ENCODE results near the gene GPR137.

GPR137 gene

DNA sequence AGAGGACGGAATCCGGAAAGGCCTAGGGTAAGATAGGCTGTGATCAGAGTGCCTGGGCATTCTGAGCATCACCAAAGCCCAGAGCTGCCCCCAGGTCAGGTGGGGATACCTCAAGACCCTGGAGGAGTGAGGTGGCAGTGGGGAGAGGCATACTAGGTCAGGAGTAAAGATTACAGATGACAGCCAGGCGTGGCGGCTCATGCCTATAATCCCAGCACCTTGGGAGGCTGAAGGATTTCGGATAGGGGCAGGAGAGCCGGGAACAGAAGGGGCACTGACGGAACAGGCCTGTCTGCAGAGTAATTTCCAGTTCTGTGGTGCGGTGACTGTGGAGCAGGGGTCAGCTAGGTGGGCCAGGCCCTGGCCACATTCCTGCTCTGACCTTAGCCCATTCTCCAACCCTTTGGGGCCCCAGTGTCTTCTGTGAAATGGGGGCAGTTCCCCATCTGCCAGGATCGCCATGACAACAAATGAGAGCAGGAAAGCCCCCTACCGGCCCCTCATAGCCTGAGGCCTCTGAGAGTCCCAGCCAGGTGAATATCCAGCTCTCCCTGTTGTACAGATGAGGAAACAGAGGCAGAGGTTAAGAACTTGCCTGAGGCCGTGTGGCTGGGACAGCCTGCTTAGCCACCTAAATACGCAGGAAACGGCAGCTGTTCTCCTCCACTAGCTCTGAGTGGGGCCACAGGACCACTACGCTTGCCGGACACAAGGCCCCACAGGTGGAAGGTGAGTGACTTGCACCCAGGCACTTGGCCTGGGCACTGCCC lies 10.4 kb upstream of the GPR137 start:
- no peaks in the 10 kb centered on the region for H3K27me3 ChIP-seq (ENCODE audit: control insufficient read depth in 3 of 3, insufficient read depth in 3 of 3, low read depth in 1 of 3, low read length in 3 of 3)
- H3K4me3 ChIP-seq (ENCODE audit: low read length in 2 of 2): no peak overlapping the region
- H2BK120ac ChIP-seq (ENCODE audit: low read depth, low read length): no peak overlapping the region
- H2AFZ ChIP-seq (ENCODE audit: low read length): no peak overlapping the region
- H2AK5ac ChIP-seq (ENCODE audit: low read depth, low read length): no peak overlapping the region
- no peak overlapping the region for H4K91ac ChIP-seq (ENCODE audit: low read depth, low read length, poor library complexity)
- no peak for DNase-seq (ENCODE audit: low spot score)
- peak overlapping the region; percentile 34 for H3K23ac ChIP-seq (ENCODE audit: low read depth, low read length, poor library complexity)
- H3K14ac ChIP-seq (ENCODE audit: low read length): no peak overlapping the region
- H3K18ac ChIP-seq (ENCODE audit: low read length): no peak overlapping the region
- H2BK5ac ChIP-seq (ENCODE audit: low read length): no peak overlapping the region
- peak overlapping the region; percentile 64 for H3K9ac ChIP-seq (ENCODE audit: low read depth, low read length, poor library complexity)
- H3K79me1 ChIP-seq (ENCODE audit: low read depth, low read length): peaks cover 2% of the 10 kb centered on the region
- H3K4me2 ChIP-seq (ENCODE audit: insufficient read depth, low read length, poor library complexity, severe bottlenecking): no peak overlapping the region
- H3K4me1 ChIP-seq (ENCODE audit: control insufficient read depth in 2 of 2, insufficient read depth in 1 of 2, low read depth in 1 of 2, low read length in 2 of 2): peaks cover 4 to 19% of the 10 kb centered on the region in 2 donors
- no peak overlapping the region for H4K8ac ChIP-seq (ENCODE audit: low read depth, low read length)
- H2BK15ac ChIP-seq (ENCODE audit: low read length): no peak overlapping the region
- no peaks in the 10 kb centered on the region for H3K9me3 ChIP-seq (replicated peaks in 1 of 2; ENCODE audit: control insufficient read depth in 2 of 2, insufficient read depth in 1 of 2, low read depth in 1 of 2, low read length in 2 of 2)
- H3K4ac ChIP-seq (ENCODE audit: low read length): no peak overlapping the region
- H3K36me3 ChIP-seq (replicated peaks in 1 of 2; ENCODE audit: control insufficient read depth in 2 of 2, insufficient read depth in 2 of 2, low read length in 2 of 2): peaks cover 5 to 39% of the 10 kb centered on the region in 2 donors
- H2BK12ac ChIP-seq (ENCODE audit: low read length): no peak overlapping the region
- no CpG with 5 or more reads among the region's 15 CpGs for WGBS, 2 donors (ENCODE audit: extremely low coverage in 2 of 2, insufficient read length in 2 of 2, insufficient replicate concordance in 1 of 2)
- no peak overlapping the region for H3K27ac ChIP-seq (replicated peaks; ENCODE audit: low read length)

DNA sequence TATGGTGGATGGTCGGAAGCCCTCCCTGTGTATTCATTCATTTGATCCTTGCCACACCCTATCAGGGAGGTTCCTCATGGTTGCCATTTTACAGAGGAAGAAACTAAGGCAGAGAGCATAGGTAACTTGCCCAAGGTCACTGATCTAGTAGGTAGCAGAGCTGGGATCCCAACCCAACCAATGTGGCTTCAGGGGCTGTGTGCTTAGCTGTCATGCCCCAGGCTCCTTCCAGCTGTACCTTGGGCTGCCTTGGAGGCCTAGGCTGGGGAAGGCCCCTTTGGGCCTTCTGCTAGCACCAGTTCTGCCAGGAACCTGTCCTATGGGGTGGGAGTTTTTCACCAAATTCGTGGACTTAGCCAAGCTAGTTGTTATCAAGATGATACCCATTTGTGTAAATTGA lies 9.8 kb upstream of the GPR137 start:
- Histone ChIP-seq H3K9ac (ENCODE audit: low read depth, low read length, poor library complexity) (peak overlapping the region; percentile 64), H3K27me3 (ENCODE audit: control insufficient read depth in 3 of 3, insufficient read depth in 3 of 3, low read depth in 1 of 3, low read length in 3 of 3) (no peaks in the 10 kb centered on the region), H2BK15ac (ENCODE audit: low read length) (no peak overlapping the region), H3K9me3 (replicated peaks in 1 of 2; ENCODE audit: control insufficient read depth in 2 of 2, insufficient read depth in 1 of 2, low read depth in 1 of 2, low read length in 2 of 2) (no peaks in the 10 kb centered on the region), H4K8ac (ENCODE audit: low read depth, low read length) (no peak overlapping the region), H3K4me2 (ENCODE audit: insufficient read depth, low read length, poor library complexity, severe bottlenecking) (no peak overlapping the region), H3K36me3 (replicated peaks in 1 of 2; ENCODE audit: control insufficient read depth in 2 of 2, insufficient read depth in 2 of 2, low read length in 2 of 2) (peaks cover 5 to 39% of the 10 kb centered on the region in 2 donors), H3K27ac (replicated peaks; ENCODE audit: low read length) (no peak overlapping the region), H3K14ac (ENCODE audit: low read length) (no peak overlapping the region), H4K91ac (ENCODE audit: low read depth, low read length, poor library complexity) (no peak overlapping the region), H3K4me3 (ENCODE audit: low read length in 2 of 2) (peak overlapping the region in 1 of 2 donors; percentile 60), H2BK120ac (ENCODE audit: low read depth, low read length) (no peak overlapping the region), H3K4me1 (ENCODE audit: control insufficient read depth in 2 of 2, insufficient read depth in 1 of 2, low read depth in 1 of 2, low read length in 2 of 2) (peaks cover 4 to 19% of the 10 kb centered on the region in 2 donors), H3K4ac (ENCODE audit: low read length) (no peak overlapping the region), H2BK5ac (ENCODE audit: low read length) (no peak overlapping the region), H2BK12ac (ENCODE audit: low read length) (no peak overlapping the region), H3K79me1 (ENCODE audit: low read depth, low read length) (peaks cover 2% of the 10 kb centered on the region), H2AFZ (ENCODE audit: low read length) (no peak overlapping the region), H3K23ac (ENCODE audit: low read depth, low read length, poor library complexity) (no peak overlapping the region), H2AK5ac (ENCODE audit: low read depth, low read length) (no peak overlapping the region), H3K18ac (ENCODE audit: low read length) (no peak overlapping the region)
- DNase-seq (ENCODE audit: low spot score): no peak
- no CpG with 5 or more reads among the region's 2 CpGs for WGBS, 2 donors (ENCODE audit: extremely low coverage in 2 of 2, insufficient read length in 2 of 2, insufficient replicate concordance in 1 of 2)

DNA sequence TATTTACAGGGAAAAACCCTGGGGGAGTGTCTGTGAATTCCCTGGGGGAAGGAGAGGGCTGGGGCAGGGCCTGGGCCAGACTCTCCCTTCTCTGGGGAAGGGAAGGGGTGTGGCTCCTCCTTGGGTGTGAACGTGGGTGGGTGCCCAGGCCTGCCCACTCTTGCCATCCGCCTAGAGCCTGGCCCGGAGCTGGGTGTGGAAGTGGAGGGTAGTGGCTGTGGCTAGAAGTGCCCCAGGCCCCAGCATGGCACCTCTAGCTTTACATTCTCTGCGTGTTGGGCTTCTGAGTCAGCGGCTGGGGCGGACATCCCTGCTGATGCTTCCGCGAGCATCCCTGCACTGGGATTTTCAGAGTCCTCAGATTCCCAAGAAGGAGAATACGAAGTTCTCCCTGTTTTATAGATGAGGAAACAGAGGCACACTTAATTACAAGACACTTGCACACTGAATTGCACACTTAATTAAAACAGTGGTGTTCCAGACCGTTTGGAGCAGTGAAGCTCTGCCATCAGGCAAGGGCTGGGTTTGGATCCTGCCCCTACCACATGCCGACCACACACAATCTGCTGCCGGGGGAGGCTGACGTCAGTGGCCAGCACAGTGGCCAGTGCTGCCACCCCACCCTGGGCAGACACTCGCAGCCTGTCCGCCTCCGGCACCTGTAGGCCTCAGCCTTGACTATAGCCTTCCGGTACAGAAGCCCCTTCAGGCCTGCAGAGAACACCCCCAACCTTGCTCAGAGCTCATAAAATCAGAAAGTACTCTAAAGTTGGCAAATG lies 8.8 kb upstream of the GPR137 start:
- H3K27ac ChIP-seq (replicated peaks; ENCODE audit: low read length): no peak overlapping the region
- H2AFZ ChIP-seq (ENCODE audit: low read length): no peak overlapping the region
- H2BK5ac ChIP-seq (ENCODE audit: low read length): no peak overlapping the region
- H3K27me3 ChIP-seq (ENCODE audit: control insufficient read depth in 3 of 3, insufficient read depth in 3 of 3, low read depth in 1 of 3, low read length in 3 of 3): no peaks in the 10 kb centered on the region
- no peak overlapping the region for H3K4me3 ChIP-seq (ENCODE audit: low read length in 2 of 2)
- no peak overlapping the region for H3K4ac ChIP-seq (ENCODE audit: low read length)
- H3K36me3 ChIP-seq (replicated peaks in 1 of 2; ENCODE audit: control insufficient read depth in 2 of 2, insufficient read depth in 2 of 2, low read length in 2 of 2): peaks cover 5 to 46% of the 10 kb centered on the region in 2 donors
- H2AK5ac ChIP-seq (ENCODE audit: low read depth, low read length): no peak overlapping the region
- no peak overlapping the region for H3K23ac ChIP-seq (ENCODE audit: low read depth, low read length, poor library complexity)
- no peak overlapping the region for H3K4me2 ChIP-seq (ENCODE audit: insufficient read depth, low read length, poor library complexity, severe bottlenecking)
- WGBS, 2 donors (ENCODE audit: extremely low coverage in 2 of 2, insufficient read length in 2 of 2, insufficient replicate concordance in 1 of 2): no CpG with 5 or more reads among the region's 17 CpGs
- H2BK15ac ChIP-seq (ENCODE audit: low read length): no peak overlapping the region
- no peak overlapping the region for H3K14ac ChIP-seq (ENCODE audit: low read length)
- DNase-seq (ENCODE audit: low spot score): no peak
- no peak overlapping the region for H3K18ac ChIP-seq (ENCODE audit: low read length)
- H3K79me1 ChIP-seq (ENCODE audit: low read depth, low read length): peaks cover 2% of the 10 kb centered on the region
- H3K4me1 ChIP-seq (ENCODE audit: control insufficient read depth in 2 of 2, insufficient read depth in 1 of 2, low read depth in 1 of 2, low read length in 2 of 2): peaks cover 2 to 15% of the 10 kb centered on the region in 2 donors
- H2BK12ac ChIP-seq (ENCODE audit: low read length): no peak overlapping the region
- no peak overlapping the region for H4K8ac ChIP-seq (ENCODE audit: low read depth, low read length)
- no peak overlapping the region for H4K91ac ChIP-seq (ENCODE audit: low read depth, low read length, poor library complexity)
- H3K9me3 ChIP-seq (replicated peaks in 1 of 2; ENCODE audit: control insufficient read depth in 2 of 2, insufficient read depth in 1 of 2, low read depth in 1 of 2, low read length in 2 of 2): no peaks in the 10 kb centered on the region
- no peak overlapping the region for H2BK120ac ChIP-seq (ENCODE audit: low read depth, low read length)
- peak overlapping the region; percentile 44 for H3K9ac ChIP-seq (ENCODE audit: low read depth, low read length, poor library complexity)

DNA sequence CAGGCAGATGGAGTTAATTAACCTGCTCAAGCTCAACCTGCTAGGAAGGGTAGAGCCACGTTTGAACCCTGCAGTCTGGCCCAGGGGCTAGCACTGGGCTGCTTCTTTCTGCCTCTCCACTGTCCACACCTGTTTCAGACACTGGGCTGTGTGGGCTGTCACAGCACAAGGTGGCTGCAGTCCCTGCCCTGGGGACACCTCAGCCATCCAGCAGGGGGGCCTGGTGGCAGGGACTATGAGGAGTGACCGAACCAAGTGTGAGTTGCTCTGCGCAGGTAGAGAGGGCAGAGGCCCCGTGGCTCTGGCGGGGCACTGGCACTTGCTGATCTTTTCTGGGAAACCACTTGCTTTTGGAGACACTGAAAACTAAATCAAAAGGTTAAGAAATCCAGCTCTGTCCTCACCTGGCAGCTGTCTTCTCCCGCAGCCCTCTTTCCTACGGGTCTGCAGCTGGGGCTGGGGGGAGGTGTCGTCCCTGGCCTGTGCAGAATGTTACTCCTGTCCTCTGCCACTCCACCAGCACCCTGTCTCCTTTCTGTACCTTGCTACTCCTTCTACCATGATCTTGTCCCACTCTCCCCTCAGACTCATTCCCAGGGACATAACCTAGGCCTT lies 7.0 kb upstream of the GPR137 start:
- no peak overlapping the region for H3K18ac ChIP-seq (ENCODE audit: low read length)
- H3K27me3 ChIP-seq (ENCODE audit: control insufficient read depth in 3 of 3, insufficient read depth in 3 of 3, low read depth in 1 of 3, low read length in 3 of 3): no peaks in the 10 kb centered on the region
- no peak overlapping the region for H3K27ac ChIP-seq (replicated peaks; ENCODE audit: low read length)
- H3K9me3 ChIP-seq (replicated peaks in 1 of 2; ENCODE audit: control insufficient read depth in 2 of 2, insufficient read depth in 1 of 2, low read depth in 1 of 2, low read length in 2 of 2): no peaks in the 10 kb centered on the region
- H3K4me1 ChIP-seq (ENCODE audit: control insufficient read depth in 2 of 2, insufficient read depth in 1 of 2, low read depth in 1 of 2, low read length in 2 of 2): peaks cover 2 to 7% of the 10 kb centered on the region in 2 donors
- H3K4me3 ChIP-seq (ENCODE audit: low read length in 2 of 2): no peak overlapping the region
- H2BK12ac ChIP-seq (ENCODE audit: low read length): no peak overlapping the region
- H3K79me1 ChIP-seq (ENCODE audit: low read depth, low read length): peaks cover 4% of the 10 kb centered on the region
- H3K23ac ChIP-seq (ENCODE audit: low read depth, low read length, poor library complexity): peak overlapping the region; percentile 32
- no peak overlapping the region for H2BK15ac ChIP-seq (ENCODE audit: low read length)
- H3K4ac ChIP-seq (ENCODE audit: low read length): no peak overlapping the region
- no CpG with 5 or more reads among the region's 8 CpGs for WGBS, 2 donors (ENCODE audit: extremely low coverage in 2 of 2, insufficient read length in 2 of 2, insufficient replicate concordance in 1 of 2)
- H2BK120ac ChIP-seq (ENCODE audit: low read depth, low read length): no peak overlapping the region
- no peak overlapping the region for H4K8ac ChIP-seq (ENCODE audit: low read depth, low read length)
- H3K9ac ChIP-seq (ENCODE audit: low read depth, low read length, poor library complexity): peak overlapping the region; percentile 30
- no peak overlapping the region for H4K91ac ChIP-seq (ENCODE audit: low read depth, low read length, poor library complexity)
- H2AFZ ChIP-seq (ENCODE audit: low read length): no peak overlapping the region
- H3K14ac ChIP-seq (ENCODE audit: low read length): no peak overlapping the region
- H2BK5ac ChIP-seq (ENCODE audit: low read length): no peak overlapping the region
- no peak overlapping the region for H3K4me2 ChIP-seq (ENCODE audit: insufficient read depth, low read length, poor library complexity, severe bottlenecking)
- no peak for DNase-seq (ENCODE audit: low spot score)
- peaks cover 5 to 52% of the 10 kb centered on the region in 2 donors for H3K36me3 ChIP-seq (replicated peaks in 1 of 2; ENCODE audit: control insufficient read depth in 2 of 2, insufficient read depth in 2 of 2, low read length in 2 of 2)
- no peak overlapping the region for H2AK5ac ChIP-seq (ENCODE audit: low read depth, low read length)

Data from neuronal stem cell (in vitro differentiated cells).